Stimulated activated CD4-positive, alpha-beta T cell treated with anti-CD3 and anti-CD28 coated beads, TNF-alpha, amount 100 ng/mL, for 4 hours (primary cell): ENCODE measurements around the gene TBKBP1.
"Not testable (repeated sequence)": the region's sequence is repeated elsewhere in the genome, so short reads cannot be mapped to it uniquely, and the experiment has no call there.

Source experiments
- DNase-seq, 3 experiments: peaks; one replicate each; pipeline ENCODE4 v3.0.0-alpha.2; 2020; ENCODE audit warnings: low read depth in 3 of 3

The TBKBP1 gene

DNA sequence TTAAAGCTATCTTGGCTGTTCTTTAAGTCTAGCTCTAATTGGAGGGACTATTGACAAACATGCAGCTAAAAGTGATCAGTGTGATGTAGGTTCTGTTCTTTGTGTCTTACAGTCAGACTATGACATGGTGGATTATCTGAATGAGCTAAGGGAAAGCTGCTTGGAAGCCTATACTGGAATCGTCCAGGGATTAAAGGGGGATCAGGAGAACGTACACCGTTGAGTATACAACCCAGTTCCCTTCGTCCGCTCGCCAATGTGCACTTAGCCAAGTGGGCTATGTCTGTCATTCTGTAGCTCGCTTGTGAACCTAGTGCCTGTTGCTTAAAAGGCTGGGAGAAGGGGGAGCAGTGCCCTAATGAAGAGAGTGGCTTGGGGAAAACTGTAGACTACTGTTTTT lies 15.8 kb upstream of the TBKBP1 start:
- DNase-seq: no peak

DNA sequence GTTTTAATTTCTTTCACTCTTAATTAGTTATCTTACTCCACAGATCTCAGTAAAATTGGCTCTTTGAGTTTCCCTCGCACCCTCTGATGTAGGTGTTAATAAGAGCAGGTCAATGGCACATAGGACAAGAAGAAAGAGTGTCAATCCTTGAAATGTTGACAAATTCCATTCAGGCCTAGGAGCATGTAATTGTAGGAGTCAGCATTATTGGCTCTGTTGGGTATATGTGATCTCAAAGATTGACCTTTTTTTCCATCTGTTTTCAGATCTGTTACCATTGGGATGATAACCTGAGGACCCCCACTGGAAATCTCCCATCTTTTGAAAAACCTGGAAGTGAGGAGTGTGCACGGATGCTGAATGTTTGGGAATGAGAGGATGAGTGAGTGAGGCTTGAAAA lies 11.8 kb upstream of the TBKBP1 start:
- no peak for DNase-seq

DNA sequence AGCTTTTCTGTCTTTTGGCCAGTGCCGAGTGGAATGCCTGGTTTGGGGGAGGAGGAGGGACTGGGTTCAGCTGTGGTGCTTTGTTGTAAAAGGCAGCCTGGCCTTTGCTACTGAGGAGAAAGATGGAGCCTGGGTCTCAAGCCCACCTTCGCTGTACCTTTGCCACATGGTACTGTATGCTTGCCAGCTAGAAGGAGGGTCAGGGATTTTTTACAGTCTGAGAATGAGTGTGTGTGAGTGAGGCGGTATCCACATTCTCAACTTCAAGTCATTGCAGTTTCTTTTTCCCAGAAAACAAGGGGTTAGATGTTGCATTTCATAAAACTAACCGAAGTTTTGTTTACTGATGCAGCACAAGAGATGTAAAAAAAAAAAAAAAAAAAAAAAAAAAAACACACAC lies 11.2 kb upstream of the TBKBP1 start:
- DNase-seq: not testable (repeated sequence)

DNA sequence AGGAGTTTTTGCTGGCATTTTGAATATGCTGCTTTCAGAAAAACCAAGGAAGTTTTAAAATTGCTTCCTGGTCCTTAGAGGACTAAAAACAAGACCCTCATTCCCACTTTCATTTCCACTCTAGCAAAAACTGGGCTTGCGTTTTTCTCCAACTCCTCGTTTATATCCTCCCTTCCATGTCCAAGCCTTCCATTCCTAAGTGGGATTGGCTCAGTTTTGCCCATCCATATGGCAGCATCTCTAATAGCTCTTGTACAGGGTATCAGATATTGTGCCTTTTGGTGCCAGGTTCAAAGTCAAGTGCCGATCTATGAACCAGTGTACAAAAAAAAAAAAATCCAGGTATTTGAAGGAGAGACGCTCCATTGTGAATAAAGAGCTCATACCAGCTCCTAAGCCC lies 9.9 kb upstream of the TBKBP1 start:
- no peak for DNase-seq

DNA sequence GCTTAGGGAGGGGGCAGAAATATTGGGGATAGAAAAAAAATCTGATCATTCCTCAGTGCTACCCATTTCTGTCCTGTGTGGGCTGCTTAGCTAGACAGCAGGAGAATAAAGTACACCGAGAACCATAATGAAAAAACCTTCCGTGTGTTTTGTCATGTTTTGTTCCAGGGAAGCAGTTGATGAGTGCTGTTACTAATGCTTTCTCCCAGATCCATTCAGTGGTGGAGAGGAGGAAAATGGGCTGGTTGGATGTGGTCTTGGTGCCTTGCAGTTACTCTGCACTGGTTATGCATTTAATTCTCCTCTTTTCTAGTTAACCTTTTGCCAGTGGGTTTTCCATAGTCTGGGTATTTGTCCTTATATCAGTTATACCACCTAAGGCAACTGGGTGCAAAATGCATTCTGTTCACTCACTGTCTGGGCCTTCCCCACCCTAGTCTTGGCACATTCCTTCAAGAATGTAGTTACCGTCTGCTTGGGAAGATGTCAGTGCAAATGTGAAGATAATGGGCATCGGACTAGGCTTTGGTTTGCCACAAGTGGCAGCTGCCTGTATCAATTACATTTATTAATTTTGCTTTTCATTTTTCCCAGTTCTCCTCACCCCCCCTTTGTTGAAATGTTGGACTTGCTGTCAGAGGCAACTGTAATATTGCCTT lies 9.3 kb upstream of the TBKBP1 start:
- DNase-seq: no peak

DNA sequence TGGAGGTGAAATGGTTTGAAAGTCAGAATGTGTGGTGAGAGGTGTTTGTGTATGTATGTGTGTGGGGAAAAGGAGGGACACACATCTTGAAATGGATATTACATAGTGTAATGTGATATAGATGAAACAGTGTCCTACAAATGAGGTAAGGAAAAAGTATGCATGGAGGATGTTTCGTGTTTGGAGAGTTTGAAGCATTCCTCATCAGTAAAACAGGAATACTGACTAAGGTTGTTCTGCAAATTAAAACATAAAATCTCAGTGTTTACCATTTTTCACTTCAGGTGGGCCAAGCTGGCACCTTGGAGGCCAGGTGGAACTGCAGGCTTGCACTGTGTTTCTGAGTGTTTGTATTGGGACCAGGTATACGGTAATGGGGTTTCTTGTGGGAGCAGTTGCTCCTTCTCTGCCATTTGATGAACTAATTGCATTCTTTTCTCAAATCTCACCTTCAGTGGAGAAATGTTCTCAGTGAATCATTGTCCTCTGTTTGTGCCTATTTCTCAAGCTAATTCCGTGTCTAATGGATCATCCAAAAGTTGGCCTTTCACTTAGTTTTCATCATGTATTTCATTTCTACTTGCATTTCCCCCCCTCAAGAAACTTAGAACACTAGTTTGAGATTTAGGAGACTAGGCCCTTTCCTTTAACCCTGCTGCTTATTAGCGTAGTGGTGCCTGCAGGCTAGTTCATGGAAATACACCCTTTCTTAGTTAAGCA lies 8.2 kb upstream of the TBKBP1 start:
- DNase-seq: no peak

DNA sequence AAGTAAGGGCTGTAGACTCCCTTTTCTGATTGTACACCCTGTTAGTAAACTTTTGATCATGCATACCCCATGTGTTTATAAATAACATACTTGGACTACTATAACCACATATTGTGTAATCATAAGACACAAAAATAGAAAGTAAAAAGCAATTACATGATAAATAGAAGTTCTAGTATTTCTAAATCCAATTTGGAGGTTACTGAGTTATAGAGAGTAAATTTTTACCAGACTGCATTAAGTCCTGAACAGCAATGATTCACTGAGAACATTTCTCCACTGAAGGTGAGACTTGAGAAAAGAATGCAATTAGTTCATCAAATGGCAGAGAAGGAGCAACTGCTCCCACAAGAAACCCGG lies 7.7 kb upstream of the TBKBP1 start:
- DNase-seq: no peak

DNA sequence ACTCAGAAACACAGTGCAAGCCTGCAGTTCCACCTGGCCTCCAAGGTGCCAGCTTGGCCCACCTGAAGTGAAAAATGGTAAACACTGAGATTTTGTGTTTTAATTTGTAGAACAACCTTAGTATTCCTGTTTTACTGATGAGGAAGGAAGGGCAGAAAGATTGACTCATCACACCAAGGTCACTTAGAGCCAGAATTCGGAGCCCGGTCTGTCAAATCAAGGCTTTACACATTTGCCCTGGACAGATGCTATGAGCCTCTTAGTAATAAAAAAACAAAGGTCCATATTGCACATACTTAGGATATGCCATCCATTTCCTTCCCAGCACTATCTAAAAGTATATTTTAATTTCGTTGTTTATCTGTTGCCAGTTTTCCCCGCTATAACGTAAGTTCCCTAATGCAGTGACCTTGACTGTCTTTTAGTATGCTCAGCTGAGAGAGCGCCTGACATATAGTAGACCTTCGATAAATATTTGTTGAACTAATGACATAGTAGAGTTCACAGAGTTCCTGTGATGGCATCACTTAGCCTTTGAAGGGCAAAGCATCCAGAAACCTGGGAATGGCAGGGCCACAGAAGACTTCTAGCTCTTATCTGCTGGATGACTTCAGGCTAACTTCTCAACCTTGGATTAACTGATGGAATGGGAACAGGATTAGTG lies 7.2 kb upstream of the TBKBP1 start:
- no peak for DNase-seq

DNA sequence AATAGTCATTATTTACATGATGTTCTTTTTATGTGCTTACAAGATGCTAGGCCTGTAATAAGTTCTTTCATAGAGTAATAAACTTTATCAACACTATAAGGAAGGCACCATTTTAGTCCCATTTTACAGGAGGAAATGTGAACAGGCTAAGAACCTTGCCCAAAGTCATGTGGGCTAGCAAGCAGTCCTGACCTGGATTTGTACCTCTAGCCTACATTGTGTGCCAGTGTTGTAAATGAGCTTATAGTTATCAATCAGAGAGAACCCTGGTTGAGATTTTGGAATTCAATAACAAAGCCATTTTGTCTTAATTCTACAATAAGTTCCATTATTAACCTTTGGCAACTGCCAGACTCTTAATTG lies 6.7 kb upstream of the TBKBP1 start:
- DNase-seq: no peak

DNA sequence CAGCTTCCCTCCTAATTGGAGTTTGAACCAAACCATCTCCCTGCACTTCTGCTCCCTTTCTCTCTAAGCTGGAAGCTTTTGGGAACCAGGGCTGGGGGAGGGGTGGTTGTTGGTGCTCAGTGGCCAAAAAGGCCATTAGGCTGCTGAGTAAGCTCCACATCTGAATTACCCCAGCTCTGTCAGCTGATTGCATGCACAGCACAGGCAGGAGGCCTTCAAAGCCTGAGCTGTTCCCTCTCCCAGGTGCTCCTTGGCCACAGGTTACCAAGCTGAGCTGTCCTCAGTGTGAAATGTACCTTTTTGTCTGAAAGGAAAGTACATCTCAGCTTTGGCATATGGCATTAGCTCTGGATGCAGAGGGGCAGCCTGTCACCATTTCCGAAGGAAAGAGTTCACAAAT lies 6.2 kb upstream of the TBKBP1 start:
- no peak for DNase-seq

DNA sequence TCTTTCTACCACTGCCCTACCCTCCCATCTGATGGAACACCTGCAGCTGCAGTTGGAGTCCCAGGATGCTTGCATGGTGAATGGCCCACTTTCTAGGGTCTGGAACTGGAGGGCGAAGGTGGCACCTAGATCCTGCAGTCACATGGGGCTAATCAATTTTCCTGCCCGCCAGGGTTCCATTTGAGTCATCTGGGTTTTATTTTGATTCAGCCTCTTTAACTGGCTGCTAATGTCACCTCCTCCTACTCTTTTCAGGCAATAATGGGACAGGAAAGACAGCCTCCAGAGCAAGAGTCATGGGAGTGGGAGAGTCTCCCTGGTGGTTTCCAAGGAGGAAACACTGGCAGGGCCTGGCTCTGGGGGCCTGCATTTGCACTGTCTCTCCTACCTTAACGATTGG lies 3.8 kb upstream of the TBKBP1 start:
- no peak for DNase-seq

DNA sequence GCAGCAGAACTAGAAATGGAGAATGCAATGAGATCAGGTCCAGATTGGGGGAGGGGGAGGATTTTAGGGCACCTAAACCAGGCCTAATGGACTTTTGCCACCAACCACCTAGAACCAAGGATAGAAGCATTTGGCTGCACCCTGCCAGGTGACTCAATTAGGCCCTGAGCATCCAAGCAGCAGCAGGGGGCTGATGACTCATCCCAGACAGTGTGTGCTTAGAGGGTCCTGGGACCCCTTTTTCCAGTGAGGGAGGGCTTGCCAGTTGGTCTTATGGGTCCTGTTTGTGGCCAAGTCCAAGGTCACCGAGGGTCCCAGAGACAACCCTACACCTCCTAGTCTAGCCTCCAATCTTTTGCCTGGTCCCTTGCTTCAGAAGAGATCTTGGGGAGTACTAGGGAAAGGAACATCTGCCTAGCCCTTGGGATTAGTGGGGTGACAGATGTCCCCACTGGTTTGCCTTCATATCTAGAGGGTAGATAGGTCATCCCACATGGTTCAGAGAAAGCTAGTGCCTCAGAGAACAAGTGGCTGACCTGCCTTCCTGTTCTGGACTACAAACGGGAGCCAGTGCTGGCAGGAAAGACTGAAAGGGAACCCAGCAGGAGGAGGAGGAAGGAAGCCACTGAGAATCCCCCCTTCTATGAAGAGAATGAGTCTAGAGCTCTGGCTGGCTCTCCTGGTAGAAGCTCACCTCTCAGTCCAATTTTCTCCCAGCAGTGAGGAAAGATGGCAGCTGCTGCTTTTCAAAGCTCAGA lies 1.6 kb upstream of the TBKBP1 start:
- DNase-seq: no peak

DNA sequence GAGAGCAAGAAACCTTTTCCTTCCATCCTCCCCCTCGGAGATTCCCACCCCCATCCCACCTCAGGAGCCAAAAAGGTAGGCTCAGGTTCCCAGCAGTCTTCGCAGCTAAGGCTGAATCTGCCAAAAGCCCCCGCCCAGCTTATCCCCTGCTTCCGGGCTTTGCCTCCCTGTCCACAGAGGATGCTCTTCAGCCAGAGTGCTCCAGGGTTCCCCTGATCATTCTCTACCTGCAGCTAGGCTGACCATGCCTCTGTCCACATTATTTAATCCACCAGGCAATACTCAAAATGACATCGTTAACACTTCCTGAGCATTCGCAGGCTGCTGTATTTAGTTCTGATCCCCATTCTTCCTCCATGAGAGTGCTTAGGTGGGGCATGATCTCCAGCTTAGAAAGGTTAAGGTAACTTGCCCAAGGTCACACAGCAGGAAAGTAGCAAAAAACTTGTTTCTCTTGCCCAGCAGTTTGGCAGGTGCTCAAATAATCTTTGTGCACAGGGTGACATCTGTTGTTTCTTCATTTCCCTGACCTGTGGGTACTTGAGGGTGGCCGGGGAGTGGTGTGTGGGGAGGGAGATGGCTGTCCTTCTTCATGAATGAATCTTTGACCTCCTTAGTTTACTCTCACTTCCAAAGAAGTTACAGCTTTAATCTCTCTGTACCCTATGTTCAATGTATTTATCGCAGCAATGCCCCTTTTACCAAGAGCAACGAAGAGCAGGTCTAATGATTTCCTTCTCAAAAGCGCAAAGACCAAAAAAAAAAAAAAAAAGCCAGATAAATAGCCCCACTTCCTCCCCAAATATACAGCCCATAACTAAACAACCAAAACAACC lies 848 bp upstream of the TBKBP1 start:
- DNase-seq: no peak

DNA sequence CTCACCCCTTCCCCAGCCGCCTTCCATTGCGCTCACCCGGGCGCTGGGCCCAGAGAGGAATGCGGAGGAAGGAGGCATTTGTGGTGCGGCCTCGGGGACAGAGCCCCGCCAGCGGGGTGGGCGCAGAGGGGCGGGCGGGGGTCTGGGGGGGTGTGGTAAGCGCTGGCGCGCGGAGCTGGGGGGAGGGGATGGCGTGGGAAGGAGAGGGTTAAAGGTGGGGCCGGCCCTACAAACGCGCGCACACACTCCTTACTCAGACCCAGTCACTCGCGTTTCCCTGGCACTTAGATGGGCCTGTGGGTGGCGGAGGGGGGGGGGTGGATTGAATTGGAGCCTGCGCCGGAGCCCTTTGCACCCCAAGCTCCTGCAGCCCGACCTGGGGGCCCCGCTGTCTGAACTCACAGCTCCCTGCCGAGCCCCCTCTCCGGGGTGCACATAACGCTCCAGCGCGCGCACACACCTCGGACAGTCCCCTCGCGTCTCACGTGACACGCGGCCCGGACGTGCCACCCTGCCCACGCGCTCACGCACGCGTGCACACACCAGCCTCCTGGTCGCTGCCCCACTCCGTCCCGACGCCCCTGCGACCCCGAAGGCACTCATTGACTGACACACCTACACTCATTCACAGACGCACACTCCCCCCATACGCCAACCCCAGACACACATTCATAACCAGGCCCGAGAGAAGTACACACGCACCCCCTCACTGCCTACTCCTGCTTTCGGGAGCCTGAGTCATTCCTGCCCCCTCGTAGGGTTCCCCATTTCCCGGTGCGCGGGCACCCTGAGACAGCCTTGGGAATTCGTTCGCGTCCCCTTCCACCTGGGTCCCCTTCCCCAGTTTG lies 844 bp downstream of the TBKBP1 start:
- DNase-seq: peak in 1 of 3 experiments; percentile 60

DNA sequence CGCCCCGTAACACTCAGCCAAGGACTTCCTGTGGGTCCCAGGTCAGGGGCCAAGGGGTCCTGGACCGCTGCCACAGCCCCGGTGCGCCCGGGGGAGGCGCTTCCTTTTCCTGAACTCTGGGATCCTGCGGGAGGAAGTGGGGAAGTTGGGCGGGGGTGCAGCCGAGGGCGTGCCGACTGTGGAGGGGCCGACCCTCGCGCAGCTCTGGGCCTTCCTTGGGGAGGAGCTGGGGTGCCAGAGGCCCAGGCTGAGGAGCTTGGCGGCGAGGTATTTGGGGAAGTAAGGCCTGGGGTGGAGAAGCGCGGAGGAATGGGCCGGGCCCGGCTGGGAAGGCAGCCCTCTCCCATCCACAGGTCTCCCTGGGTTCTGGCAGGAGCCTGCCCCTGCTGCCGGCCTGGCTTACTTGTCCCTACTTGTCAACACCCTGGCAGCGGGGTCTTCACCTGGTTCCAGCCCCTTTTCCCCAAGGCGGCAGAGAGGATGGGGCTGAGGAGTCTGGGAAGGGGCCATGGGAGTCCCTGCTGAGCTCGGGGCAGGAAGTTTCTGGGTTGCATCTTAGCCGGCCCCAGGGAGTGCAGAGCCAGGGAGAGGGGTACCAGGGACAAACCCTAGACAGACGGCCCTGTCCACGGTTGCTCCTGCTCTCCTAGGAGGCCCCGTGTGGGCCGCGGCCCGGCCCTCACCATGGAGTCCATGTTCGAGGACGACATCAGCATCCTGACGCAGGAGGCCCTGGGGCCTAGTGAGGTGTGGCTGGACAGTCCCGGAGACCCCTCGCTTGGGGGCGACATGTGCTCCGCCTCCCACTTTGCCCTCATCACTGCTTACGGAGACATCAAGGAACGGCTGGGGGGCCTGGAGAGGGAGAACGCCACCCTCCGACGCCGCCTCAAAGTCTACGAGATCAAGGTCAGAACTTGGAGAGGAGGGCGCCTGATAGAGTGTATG lies 1.7 kb downstream of the TBKBP1 start:
- no peak for DNase-seq

DNA sequence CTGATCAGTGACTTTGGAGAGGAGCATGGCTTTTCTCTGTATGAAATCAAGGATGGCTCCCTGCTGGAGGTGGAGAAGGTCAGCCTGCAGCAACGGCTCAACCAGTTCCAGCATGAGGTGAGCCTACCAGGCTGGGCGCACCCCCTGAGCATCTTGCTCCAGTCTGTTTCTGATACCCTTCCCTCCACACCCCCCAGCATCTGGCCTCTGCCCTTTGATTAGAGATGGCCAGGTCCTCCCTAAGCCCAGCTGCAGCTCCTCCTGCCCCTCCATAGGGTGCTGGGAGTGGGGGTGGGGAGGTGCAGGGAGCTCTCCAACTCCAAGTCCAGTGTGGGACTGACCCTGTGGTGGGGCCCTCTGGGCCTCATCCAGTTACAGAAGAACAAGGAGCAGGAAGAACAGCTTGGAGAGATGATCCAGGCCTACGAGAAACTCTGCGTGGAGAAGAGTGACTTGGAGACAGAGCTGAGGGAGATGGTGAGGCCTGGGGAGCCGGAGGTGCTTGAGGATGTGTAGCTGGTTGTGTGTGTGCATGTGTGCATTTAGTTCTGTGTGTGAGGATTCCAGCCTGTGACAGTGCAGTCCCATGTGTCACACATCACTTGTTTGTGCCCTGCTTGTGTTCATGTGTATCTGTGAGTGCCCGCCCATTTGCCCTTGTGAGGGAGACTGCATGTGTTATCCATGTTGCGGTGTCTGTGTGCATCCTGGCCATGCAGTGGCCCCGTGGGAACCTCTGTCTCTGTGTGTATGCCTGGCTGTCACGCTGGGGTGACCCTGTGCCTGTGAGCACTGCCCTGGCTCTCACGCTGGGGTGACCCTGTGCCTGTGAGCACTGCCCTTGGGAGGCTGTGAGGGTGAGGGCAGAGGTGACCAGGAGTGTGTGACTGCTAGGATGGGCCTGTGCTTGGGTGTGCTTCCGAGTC lies 3.0 kb downstream of the TBKBP1 start:
- no peak for DNase-seq

DNA sequence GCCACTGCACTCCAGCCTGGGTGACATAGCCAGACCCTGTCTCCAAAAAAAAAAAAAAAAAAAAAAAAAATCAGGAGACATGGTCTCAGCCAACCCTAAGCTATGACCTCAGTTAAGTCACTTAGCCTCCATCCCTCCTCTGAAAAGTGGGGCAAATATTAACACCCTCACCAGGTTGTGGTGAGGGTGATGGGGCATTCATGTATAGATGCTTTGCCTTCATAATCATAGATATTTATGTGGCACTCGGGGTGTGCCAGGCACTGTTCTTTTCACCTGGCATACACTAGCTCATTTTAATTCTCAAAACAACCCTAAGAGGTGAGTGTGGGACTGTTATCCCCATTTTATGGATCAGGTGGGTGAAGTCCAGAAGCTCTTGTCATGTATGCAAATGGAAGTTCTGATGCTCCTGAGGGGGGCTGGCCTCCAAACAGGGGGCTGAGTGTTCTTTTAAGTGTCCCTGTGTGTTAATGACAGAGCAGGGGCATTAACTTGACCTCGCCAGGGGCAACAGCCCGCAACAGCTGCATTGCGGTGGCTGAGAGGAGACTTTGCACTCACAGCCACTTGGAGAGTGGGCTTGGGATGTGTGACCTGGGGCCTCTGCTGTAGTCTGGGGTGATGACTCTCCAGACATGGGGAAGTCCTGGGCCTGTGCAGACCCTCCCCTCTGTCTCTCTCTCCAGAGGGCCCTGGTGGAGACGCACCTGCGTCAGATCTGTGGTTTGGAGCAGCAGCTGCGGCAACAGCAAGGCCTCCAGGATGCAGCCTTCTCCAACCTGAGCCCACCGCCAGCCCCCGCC lies 4.1 kb downstream of the TBKBP1 start:
- no peak for DNase-seq
